SU-DHL-6 (cell line): ENCODE measurements around the gene EFCAB6.

Experiments used
- H2AFZ ChIP-seq: fragments of 200-600 bp; sonication (generic); 2 replicates; pipeline ENCODE4 v1.6.1; 2014; ENCODE audit warnings: low read depth, mild to moderate bottlenecking, moderate library complexity, mixed read lengths, antibody characterized with exemption, low read length; ENCODE audit not compliant: severe bottlenecking
- H3F3A ChIP-seq: fragments of 200-600 bp; shearing (Covaris generic); 2 replicates; pipeline ENCODE4 v1.6.0; 2016; ENCODE audit warnings: antibody characterized with exemption, mild to moderate bottlenecking; ENCODE audit not compliant: insufficient read depth
- H3K27ac ChIP-seq: fragments of 200-600 bp; sonication (generic); 2 replicates; pipeline ENCODE4 v1.5.1; 2016; ENCODE audit warnings: low read depth, mild to moderate bottlenecking, low read length, moderate library complexity, mixed read lengths
- H3K27me3 ChIP-seq: fragments of 200-600 bp; sonication (generic), shearing (Covaris generic); 2 replicates; pipeline ENCODE4 v1.6.0; 2014; ENCODE audit warnings: mild to moderate bottlenecking, low read length
- H3K36me3 ChIP-seq: fragments of 200-600 bp; sonication (generic); 2 replicates; pipeline ENCODE4 v1.6.1; 2014; ENCODE audit warnings: mild to moderate bottlenecking, low read length, mixed read lengths
- H3K4me2 ChIP-seq: fragments of 300-600, 200-600 bp; shearing (Covaris generic), sonication (generic); 2 replicates; pipeline ENCODE4 v1.6.0; 2014; ENCODE audit warnings: low read length, low read depth, mild to moderate bottlenecking; ENCODE audit not compliant: poor library complexity, severe bottlenecking
- H3K4me3 ChIP-seq: fragments of 200-600 bp; sonication (generic); 2 replicates; pipeline ENCODE4 v1.5.1; 2014; ENCODE audit warnings: antibody characterized with exemption, low read length, mild to moderate bottlenecking, mixed read lengths; ENCODE audit not compliant: insufficient read depth, poor library complexity, severe bottlenecking
- H3K79me2 ChIP-seq: fragments of 200-600 bp; sonication (generic); 2 replicates; pipeline ENCODE4 v1.6.1; 2014; ENCODE audit warnings: mild to moderate bottlenecking, low read length, moderate library complexity; ENCODE audit not compliant: insufficient read depth
- H3K9ac ChIP-seq: fragments of 200-600 bp; sonication (generic); 2 replicates; pipeline ENCODE4 v1.7.0; 2014; ENCODE audit warnings: mild to moderate bottlenecking, low read length
- H3K9me2 ChIP-seq: fragments of 200-600 bp; sonication (generic); replicated peaks from 2 replicates; pipeline ENCODE4 v1.6.1; 2014; ENCODE audit warnings: low read length; ENCODE audit not compliant: insufficient read depth
- H3K9me3 ChIP-seq: fragments of 200-600 bp; sonication (generic); 2 replicates; pipeline ENCODE4 v1.6.1; 2014; ENCODE audit warnings: low read length, mixed read lengths; ENCODE audit not compliant: insufficient read depth
- H4K20me1 ChIP-seq: fragments of 200-600 bp; sonication (generic); 2 replicates; pipeline ENCODE4 v1.6.1; 2014; ENCODE audit warnings: low read depth, mild to moderate bottlenecking, antibody characterized with exemption, low read length, moderate library complexity, mixed read lengths
- EZH2phosphoT487 ChIP-seq: fragments of 200-600 bp; sonication (generic), shearing (Covaris generic); conservative IDR thresholded peaks from 2 replicates; pipeline ENCODE4 v1.6.1; 2018; ENCODE audit warnings: mild to moderate bottlenecking, antibody characterized with exemption, low read length, moderate library complexity, mixed read lengths
- TF ChIP-seq, protein P1 (sequence below): fragments of 200-600 bp; sonication (generic); IDR thresholded peaks from one replicate; pipeline ENCODE4 v1.5.1; 2017; ENCODE audit warnings: antibody characterized with exemption, mild to moderate bottlenecking, low read length, moderate library complexity; ENCODE audit not compliant: insufficient read depth, poor library complexity, severe bottlenecking

Gene EFCAB6

DNA sequence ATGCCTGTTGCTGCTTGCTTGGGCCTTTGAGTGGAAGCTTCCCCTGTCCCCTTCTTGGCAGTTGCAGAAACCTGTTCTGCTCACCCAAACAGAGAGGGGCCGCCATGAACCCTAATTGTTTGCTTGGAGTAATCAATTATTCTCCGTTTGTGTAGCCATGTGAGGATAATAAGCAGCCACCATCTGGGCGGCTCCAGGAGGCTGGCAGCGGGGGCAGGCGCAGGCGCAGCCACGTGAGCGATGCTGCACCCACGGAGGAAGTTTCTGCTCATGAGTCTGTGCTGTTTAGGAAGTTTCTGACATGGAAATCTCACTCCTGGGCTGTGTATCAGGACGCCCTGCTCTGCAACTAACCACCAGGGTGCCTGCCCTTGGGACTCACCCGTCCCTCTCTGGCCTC lies 310.2 kb downstream of the EFCAB6 start:
- Histone ChIP-seq H3K9ac (no peak overlapping the region), H3K36me3 (no peaks in the 10 kb centered on the region), H3F3A (no peaks in the 10 kb centered on the region), H4K20me1 (no peaks in the 10 kb centered on the region), H3K9me2 (no peaks in the 10 kb centered on the region), H3K27ac (no peak overlapping the region), H3K27me3 (no peaks in the 10 kb centered on the region), H3K4me2 (no peak overlapping the region), H3K4me3 (no peak overlapping the region), H3K9me3 (no peaks in the 10 kb centered on the region), H3K79me2 (no peaks in the 10 kb centered on the region), H2AFZ (no peak overlapping the region)
- no peak for TF ChIP-seq EZH2phosphoT487
- TF ChIP-seq, protein P1, sequence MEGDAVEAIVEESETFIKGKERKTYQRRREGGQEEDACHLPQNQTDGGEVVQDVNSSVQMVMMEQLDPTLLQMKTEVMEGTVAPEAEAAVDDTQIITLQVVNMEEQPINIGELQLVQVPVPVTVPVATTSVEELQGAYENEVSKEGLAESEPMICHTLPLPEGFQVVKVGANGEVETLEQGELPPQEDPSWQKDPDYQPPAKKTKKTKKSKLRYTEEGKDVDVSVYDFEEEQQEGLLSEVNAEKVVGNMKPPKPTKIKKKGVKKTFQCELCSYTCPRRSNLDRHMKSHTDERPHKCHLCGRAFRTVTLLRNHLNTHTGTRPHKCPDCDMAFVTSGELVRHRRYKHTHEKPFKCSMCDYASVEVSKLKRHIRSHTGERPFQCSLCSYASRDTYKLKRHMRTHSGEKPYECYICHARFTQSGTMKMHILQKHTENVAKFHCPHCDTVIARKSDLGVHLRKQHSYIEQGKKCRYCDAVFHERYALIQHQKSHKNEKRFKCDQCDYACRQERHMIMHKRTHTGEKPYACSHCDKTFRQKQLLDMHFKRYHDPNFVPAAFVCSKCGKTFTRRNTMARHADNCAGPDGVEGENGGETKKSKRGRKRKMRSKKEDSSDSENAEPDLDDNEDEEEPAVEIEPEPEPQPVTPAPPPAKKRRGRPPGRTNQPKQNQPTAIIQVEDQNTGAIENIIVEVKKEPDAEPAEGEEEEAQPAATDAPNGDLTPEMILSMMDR: no peak

GRCh38 chr22:43500792-43501785 lies 311.0 kb downstream of the EFCAB6 start:
- H3K27ac ChIP-seq: no peak overlapping the region
- no peaks in the 10 kb centered on the region for H3K9me3 ChIP-seq
- no peak overlapping the region for H3K9ac ChIP-seq
- no peaks in the 10 kb centered on the region for H3K9me2 ChIP-seq
- H3F3A ChIP-seq: no peaks in the 10 kb centered on the region
- H3K4me2 ChIP-seq: no peak overlapping the region
- H2AFZ ChIP-seq: no peak overlapping the region
- H3K27me3 ChIP-seq: no peaks in the 10 kb centered on the region
- H4K20me1 ChIP-seq: no peaks in the 10 kb centered on the region
- TF ChIP-seq EZH2phosphoT487: no peak
- TF ChIP-seq, protein P1: no peak
- H3K36me3 ChIP-seq: no peaks in the 10 kb centered on the region
- H3K79me2 ChIP-seq: no peaks in the 10 kb centered on the region
- H3K4me3 ChIP-seq: no peak overlapping the region

DNA sequence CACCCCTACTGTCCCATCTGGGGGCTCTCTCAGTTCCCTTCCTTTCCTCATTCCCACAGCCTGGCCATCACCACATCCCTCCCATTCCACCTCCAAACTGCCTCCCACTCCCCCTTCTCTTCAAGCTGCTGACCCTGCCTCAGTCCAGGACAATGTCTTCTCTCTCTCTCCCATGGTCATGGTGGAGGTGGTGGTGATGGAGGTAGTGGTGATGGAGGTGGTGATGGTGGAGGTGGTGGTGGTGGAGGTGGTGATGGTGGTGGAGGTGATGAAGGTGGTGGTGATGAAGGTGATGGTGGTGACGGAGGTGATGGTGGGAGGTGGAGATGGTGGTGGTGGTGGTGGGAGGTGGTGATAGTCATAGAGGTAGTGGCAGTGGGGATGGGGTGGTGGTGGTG lies 313.2 kb downstream of the EFCAB6 start:
- Histone ChIP-seq H3K27ac (no peak overlapping the region), H4K20me1 (no peaks in the 10 kb centered on the region), H3K36me3 (no peaks in the 10 kb centered on the region), H3K27me3 (no peaks in the 10 kb centered on the region), H3K9ac (no peak overlapping the region), H3K4me2 (no peak overlapping the region), H3K9me2 (no peaks in the 10 kb centered on the region), H2AFZ (no peak overlapping the region), H3F3A (no peaks in the 10 kb centered on the region), H3K4me3 (no peak overlapping the region), H3K79me2 (no peaks in the 10 kb centered on the region), H3K9me3 (no peaks in the 10 kb centered on the region)
- no peak for TF ChIP-seq EZH2phosphoT487
- TF ChIP-seq, protein P1: no peak
